ENCODE measurements around the gene SLC25A34. TPM values are rescaled to one million over a fixed set of nuclear protein-coding genes. Genes with fewer than 3 reads are reported as not detected.
A peak's percentile ranks its signal among the peaks of the same experiment; 100 is the strongest.
"Not testable (repeated sequence)": the region's sequence is repeated elsewhere in the genome, so short reads cannot be mapped to it uniquely, and the experiment has no call there.

SLC25A34 gene
- total RNA-seq, 1 donor from 2014 or later, result 3.0 TPM

DNA sequence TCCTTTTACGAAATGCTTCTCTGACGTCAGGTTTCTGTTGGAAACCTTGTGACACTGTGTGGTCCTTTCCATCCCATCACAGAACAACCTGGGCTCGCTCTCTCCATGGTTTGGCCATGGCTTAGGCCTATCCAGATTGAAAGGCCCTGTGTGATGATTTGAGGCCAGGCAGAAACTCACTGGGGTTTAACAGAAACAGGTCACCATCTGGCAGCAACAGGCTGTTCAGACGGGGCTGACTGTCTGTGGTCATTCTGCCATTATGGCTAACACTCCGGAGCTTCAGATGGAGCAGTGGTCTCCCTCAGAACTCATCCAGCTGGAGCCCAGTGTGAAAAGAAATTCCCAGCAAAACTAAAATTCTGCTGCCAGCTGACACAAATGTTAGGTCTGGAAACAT lies 42.7 kb upstream of the SLC25A34 start:
- Histone ChIP-seq H3K4me3 (no peak overlapping the region), H3K9me3 (no peaks in the 10 kb centered on the region), H3K27ac (no peak overlapping the region), H3K27me3 (no peaks in the 10 kb centered on the region), H3K36me3 (peaks cover 6% of the 10 kb centered on the region), H3K4me1 (peaks cover 46% of the 10 kb centered on the region)
- TF ChIP-seq, protein P1, sequence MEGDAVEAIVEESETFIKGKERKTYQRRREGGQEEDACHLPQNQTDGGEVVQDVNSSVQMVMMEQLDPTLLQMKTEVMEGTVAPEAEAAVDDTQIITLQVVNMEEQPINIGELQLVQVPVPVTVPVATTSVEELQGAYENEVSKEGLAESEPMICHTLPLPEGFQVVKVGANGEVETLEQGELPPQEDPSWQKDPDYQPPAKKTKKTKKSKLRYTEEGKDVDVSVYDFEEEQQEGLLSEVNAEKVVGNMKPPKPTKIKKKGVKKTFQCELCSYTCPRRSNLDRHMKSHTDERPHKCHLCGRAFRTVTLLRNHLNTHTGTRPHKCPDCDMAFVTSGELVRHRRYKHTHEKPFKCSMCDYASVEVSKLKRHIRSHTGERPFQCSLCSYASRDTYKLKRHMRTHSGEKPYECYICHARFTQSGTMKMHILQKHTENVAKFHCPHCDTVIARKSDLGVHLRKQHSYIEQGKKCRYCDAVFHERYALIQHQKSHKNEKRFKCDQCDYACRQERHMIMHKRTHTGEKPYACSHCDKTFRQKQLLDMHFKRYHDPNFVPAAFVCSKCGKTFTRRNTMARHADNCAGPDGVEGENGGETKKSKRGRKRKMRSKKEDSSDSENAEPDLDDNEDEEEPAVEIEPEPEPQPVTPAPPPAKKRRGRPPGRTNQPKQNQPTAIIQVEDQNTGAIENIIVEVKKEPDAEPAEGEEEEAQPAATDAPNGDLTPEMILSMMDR (IDR thresholded peaks at IDR 0.05), result no peak
- DNase-seq (no peak), ATAC-seq (no peak)
- intact Hi-C loops (cut with DNase I), result no loop called here

DNA sequence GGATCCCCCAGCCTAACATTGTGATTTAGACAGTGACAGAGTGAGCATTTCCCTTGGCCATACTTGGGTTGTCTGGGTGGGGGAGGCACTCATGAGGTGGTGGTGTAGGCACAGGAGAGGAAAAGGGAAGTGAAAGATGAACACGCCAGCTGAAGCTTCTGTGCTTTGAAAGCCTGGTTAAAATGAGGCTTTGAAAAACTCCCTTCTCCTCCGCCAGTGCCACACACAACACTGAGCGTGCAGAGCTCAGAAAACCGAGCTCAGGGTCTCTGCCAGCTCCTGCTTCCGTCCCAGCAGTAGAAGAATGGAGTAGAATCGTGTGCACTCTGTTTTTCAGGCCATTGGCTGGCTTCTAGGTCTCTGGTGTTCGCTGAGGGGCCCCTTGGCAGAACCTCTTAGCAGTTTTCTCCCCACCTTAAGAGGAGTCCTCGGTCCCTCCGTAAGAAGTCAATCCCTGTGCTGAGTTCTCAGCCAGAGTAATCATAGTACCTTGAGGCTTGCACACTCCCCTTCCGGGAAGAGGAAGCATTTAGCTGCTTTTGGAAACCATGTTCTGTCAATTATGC lies 39.0 kb upstream of the SLC25A34 start:
- Histone ChIP-seq H3K9me3 (no peaks in the 10 kb centered on the region), H3K36me3 (peaks cover 6% of the 10 kb centered on the region), H3K4me3 (peak overlapping the region; percentile 16), H3K4me1 (peaks cover 49% of the 10 kb centered on the region), H3K27ac (peak overlapping the region; percentile 60), H3K27me3 (no peaks in the 10 kb centered on the region)
- intact Hi-C loops (cut with DNase I), result no loop called here
- DNase-seq (no peak), ATAC-seq (peak; percentile 83)
- TF ChIP-seq, protein P1 (IDR thresholded peaks at IDR 0.05), result no peak

DNA sequence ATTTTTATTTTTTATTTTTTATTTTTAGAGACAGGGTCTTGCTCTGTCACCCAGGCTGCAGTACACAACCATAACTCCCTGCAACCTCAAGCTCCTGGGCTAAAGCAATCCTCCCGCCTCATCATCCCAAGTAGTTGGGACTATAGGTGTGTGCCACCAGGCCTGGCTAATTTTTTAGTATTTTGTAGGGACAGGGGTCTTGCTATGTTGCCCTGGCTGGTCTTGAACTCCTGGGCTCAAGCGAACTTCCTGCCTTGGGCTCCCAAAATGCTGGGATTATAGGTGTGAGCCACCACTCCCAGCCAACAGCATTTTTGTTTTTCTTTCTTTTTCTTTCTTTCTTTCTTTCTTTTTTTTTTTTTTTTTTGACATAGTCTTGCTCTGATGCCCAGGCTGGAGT lies 37.9 kb upstream of the SLC25A34 start:
- Histone ChIP-seq H3K27me3 (no peaks in the 10 kb centered on the region), H3K36me3 (peaks cover 6% of the 10 kb centered on the region), H3K27ac (no peak overlapping the region), H3K9me3 (no peaks in the 10 kb centered on the region), H3K4me1 (peaks cover 51% of the 10 kb centered on the region), H3K4me3 (no peak overlapping the region)
- intact Hi-C loops (cut with DNase I), result no loop called here
- ATAC-seq (no peak), DNase-seq (no peak)
- TF ChIP-seq, protein P1 (IDR thresholded peaks at IDR 0.05), result no peak

DNA sequence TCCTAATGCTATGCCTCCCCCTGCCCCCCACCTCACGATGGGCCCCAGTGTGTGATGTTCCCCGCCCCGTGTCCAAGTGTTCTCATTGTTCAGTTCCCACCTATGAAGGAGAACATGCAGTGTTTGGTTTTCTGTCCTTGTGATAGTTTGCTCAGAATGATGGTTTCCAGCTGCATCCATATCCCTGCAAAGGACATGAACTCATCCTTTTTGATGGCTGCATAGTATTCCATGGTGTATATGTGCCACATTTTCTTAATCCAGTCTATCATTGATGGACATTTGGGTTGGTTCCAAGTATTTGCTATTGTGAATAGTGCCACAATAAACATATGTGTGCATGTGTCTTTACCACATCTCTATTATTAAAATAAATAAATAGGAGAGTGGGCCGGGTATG lies 36.7 kb upstream of the SLC25A34 start:
- H3K36me3 ChIP-seq; H3K27ac ChIP-seq; H3K9me3 ChIP-seq; H3K4me3 ChIP-seq; DNase-seq; ATAC-seq; intact Hi-C loops (cut with DNase I); H3K27me3 ChIP-seq: not testable (repeated sequence)
- peaks cover 62% of the 10 kb centered on the region for H3K4me1 ChIP-seq

DNA sequence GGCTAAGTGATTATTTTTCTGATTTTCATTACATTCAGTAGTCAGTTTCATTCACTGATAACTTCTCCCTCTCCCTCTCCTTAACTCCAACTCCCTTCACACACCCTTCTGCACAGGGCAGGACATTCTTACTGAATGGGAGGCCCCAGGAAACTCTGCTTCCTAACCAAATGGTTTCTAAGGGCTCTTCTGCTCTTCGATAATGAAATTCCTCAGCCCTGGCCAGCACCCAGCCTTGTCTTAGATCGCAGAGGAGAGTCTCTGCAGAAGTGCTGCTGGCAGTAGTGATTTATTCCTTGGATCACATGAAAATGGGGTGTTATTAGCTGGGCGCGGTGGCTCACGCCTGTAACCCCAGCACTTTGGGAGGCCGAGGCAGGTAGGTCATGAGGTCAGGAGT lies 35.5 kb upstream of the SLC25A34 start:
- intact Hi-C loops (cut with DNase I), result no loop called here
- Histone ChIP-seq H3K36me3 (peaks cover 6% of the 10 kb centered on the region), H3K4me1 (peaks cover 68% of the 10 kb centered on the region), H3K4me3 (no peak overlapping the region), H3K27me3 (no peaks in the 10 kb centered on the region), H3K9me3 (no peaks in the 10 kb centered on the region), H3K27ac (peak overlapping the region; percentile 15)
- peak; percentile 72 for DNase-seq
- TF ChIP-seq, protein P1 (IDR thresholded peaks at IDR 0.05), result no peak
- peak; percentile 73 for ATAC-seq

DNA sequence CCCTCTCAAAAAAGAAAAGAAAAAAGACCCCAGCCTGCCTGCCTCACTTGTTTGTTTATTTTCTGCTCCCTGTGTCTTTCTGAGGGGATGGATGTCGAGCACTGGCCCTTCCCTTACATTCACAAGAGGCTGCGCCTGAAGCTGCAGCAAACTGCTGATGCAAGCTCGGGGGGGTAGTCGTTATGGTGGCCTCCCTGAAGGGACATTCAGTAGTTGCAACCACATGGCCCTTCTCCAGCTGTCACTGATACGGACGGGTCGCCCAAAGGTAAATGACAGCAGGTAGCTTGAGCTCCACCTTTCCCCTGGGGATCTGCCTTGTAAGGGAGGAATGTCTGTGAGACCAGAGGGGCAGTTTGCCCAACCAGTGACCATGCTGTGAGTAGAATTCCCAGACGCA lies 34.3 kb upstream of the SLC25A34 start:
- Histone ChIP-seq H3K27ac (no peak overlapping the region), H3K27me3 (no peaks in the 10 kb centered on the region), H3K4me1 (peaks cover 71% of the 10 kb centered on the region), H3K9me3 (no peaks in the 10 kb centered on the region), H3K36me3 (peaks cover 6% of the 10 kb centered on the region), H3K4me3 (no peak overlapping the region)
- ATAC-seq (no peak), DNase-seq (no peak)
- intact Hi-C loops (cut with DNase I), result no loop called here
- TF ChIP-seq, protein P1 (IDR thresholded peaks at IDR 0.05), result no peak

Measured in upper lobe of right lung (tissue), 1 donor.